GM20431 (cell line): ENCODE results near the gene CRYL1.

Experiments
- in situ Hi-C: fragments of 300-500 bp; cut with MseI, MboI; formaldehyde crosslinking; loops from one replicate; pipeline ENCODE4 v1.15.0; 2020; ENCODE audit warnings: low sequenced_read_pairs; ENCODE audit not compliant: unreplicated experiment

CRYL1 gene

DNA sequence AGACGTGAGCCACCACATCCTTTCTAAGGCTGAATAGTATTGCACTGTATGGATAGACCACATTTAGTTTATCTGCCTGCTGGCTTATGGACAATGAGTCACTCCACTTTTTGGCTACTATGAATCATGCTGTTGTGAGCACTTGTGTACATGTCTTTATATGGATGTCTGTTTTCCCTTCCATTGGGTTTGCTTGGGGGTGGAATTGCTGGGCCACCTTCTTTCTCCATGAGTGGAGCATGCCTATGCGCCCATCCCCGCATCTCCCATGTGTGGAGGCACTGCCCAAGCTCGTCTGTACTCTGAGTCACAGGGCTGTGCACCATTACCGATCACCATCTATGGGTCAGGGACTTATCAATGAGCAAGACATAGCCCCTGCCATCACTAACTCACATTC, 166.3 kb downstream of the CRYL1 start:
- in situ Hi-C loops = no loop called here

DNA sequence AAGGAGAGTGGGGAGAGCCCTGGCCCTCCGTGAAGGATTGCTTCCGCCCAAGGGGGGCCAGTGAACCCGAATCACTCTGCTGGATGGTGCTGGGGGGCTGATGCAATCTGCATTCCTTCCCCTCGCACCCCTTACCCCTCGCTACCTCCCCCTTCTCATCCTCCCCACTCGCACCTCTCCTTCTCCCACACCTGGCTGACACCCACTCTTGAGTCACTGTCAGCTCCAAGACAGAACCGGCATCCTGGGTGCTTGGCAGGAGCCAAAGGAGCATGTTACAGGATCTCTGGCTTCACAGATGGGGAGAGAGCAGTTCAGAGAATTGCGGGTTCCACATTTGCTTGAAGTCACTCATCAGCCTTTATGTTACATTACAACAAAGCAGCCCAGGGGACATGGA, 167.6 kb downstream of the CRYL1 start:
- in situ Hi-C loops = no loop called here

DNA sequence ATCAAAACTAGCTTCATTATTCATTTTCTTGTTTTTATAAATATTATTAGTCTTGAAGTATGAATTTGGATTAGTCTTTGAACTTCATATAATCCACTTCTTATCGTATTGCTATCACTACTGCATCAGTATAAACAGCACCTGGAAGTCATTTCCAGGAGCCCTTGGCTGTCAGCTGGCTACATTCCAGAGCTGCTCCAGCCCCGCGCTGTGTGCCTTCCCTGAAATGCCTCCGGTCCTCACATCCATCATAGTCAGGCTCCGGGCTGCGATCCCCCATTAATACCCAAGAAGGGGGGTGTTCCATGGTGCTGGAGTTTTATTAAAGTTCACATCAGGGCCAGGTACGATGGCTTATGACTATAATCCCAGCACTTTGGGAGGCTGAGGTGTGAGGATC, 169.2 kb downstream of the CRYL1 start:
- in situ Hi-C loops = no loop called here

DNA sequence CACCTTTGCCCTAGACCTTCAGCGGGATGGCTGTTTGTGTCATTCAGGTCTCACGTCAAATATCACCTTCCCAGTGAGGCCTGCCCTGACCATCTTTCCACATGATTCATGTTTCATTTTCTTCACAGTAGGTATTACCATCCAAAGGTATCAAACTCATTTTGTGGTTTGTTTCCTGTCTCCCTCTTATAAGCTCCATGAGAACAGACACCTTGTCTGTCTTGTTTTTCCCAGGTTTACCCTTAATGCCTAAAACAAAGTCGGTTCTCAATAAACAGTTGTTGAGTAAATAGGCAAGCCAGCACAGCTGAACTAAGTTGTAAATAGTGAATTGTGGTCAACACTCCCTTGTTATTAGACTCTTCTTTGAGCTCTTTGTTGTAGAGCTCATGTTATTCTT, 170.9 kb downstream of the CRYL1 start:
- in situ Hi-C loops = no loop called here

DNA sequence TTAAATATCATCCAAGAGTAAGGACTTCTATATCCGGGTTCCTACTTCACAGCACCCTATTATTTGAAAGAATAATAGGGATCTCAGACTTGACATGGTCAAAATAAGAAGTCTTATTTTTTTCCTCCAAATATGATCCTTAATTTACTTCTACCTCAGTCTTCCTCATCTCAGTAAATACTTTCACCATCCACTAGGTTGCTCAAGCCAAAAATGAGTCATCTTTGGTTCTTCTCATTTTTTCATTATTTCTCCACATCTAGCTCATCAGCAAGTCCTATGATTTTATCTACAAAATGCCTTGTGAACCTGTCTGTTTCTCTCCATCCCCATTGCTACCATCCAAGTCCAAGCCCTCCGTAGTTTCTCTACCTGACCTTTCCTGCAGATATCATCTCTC, 171.7 kb downstream of the CRYL1 start:
- in situ Hi-C loops = no loop called here
